Measurements from ENCODE around the gene CCDC50.

GRCh38 chr3:191342411-191342810, 13.2 kb downstream of the CCDC50 start:
- TF ChIP-seq CTCF (IDR thresholded peaks at IDR 0.05; ENCODE audit: insufficient read depth, low read length): no peak
- TF ChIP-seq REST (IDR thresholded peaks at IDR 0.05; ENCODE audit: insufficient replicate concordance, low read depth): no peak
